ENCODE results near the gene KASH5.

DNA sequence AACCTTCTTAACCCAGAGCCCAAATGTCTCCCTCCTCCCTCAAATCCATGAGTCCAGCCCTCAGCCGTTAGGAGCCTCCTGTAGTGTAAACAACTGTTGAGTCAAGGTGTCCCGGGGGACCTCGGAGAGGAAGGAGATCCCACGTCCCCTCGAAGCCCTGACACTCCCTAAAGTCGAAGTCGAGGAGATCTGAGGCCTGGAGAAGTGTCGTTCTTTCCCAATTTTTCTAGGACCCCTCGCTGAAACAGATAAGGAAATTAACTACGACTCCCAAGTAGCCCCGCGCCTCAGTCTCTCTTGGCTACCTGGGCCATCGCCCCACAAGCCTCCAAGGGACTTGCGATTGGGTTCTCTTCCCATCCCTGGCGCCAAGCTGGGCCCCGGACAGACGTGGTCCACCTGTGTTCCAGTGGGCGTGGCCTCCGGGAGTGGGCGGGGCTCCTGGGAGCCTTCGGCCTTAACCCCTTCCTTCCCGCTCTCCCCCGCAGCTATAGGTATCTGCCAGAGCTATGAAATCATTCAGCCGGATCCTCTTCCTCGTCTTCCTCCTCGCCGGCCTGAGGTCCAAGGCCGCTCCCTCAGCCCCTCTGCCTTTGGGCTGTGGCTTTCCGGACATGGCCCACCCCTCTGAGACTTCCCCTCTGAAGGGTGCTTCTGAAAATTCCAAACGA is 38.0 kb downstream of the KASH5 start:
- no peak for TF ChIP-seq POLR2A (IDR thresholded peaks at IDR 0.05; ENCODE audit: low read length)
- TF ChIP-seq GATA1 (IDR thresholded peaks at IDR 0.05; ENCODE audit: low read depth, low read length), result no peak

Data from erythroblast (primary cell).